HG02642 (cell line): Measurements from ENCODE around the gene ACD.

Source experiments
- ATAC-seq: cut with Tn5 transposase; IDR thresholded peaks from one replicate; pipeline ENCODE4 v1.9.1; 2021; ENCODE audit warnings: mild to moderate bottlenecking; ENCODE audit not compliant: unreplicated experiment, poor library complexity

ACD gene

GRCh38 chr16:67663151-67663876, 3.3 kb upstream of the ACD start:
- ATAC-seq = no peak

GRCh38 chr16:67662653-67663010, 2.6 kb upstream of the ACD start:
- no peak for ATAC-seq

- no peak for ATAC-seq
These were observed 2.0 kb upstream of the ACD start for GRCh38 chr16:67661886-67662652.

GRCh38 chr16:67661101-67661761, 1.2 kb upstream of the ACD start:
- no peak for ATAC-seq

GRCh38 chr16:67660564-67661028, 536 bp upstream of the ACD start, which contains the start of gene PARD6A:
Gene PARD6A, plus strand, starts transcription at chr16:67660960. Its CDS starts 79 bp downstream, at chr16:67661039.
- peak; percentile 78 for ATAC-seq

GRCh38 chr16:67658849-67659674, 998 bp downstream of the ACD start:
- ATAC-seq = no peak

- no peak for ATAC-seq
These were observed 2.1 kb downstream of the ACD start for GRCh38 chr16:67657751-67658518.

GRCh38 chr16:67657017-67657608, 2.9 kb downstream of the ACD start:
- no peak for ATAC-seq

GRCh38 chr16:67656344-67657016, 3.6 kb downstream of the ACD start:
- no peak for ATAC-seq

GRCh38 chr16:67655363-67655762, 4.7 kb downstream of the ACD start:
- ATAC-seq = no peak

GRCh38 chr16:67654403-67654911, 5.6 kb downstream of the ACD start:
- no peak for ATAC-seq

GRCh38 chr16:67653789-67654402, 6.2 kb downstream of the ACD start:
- ATAC-seq = no peak

- no peak for ATAC-seq
These were observed 6.8 kb downstream of the ACD start for GRCh38 chr16:67653128-67653788.

- ATAC-seq = no peak
These were observed 7.4 kb downstream of the ACD start for GRCh38 chr16:67652578-67653127.

GRCh38 chr16:67651847-67652246, 8.2 kb downstream of the ACD start:
- ATAC-seq = no peak

- no peak for ATAC-seq
These were observed 9.0 kb downstream of the ACD start for GRCh38 chr16:67651039-67651438.

- no peak for ATAC-seq
These were observed 10.0 kb downstream of the ACD start for GRCh38 chr16:67650023-67650422.
